ENCODE measurements around the gene FOXN3.
A peak's percentile ranks its signal among the peaks of the same experiment; 100 is the strongest.

FOXN3 gene

GRCh38 chr14:89330236-89331002, 86.6 kb downstream of the FOXN3 start:
- no peak for DNase-seq (ENCODE audit: low spot score)

GRCh38 chr14:89327771-89328212, 89.2 kb downstream of the FOXN3 start:
- no peak for DNase-seq (ENCODE audit: low spot score)

GRCh38 chr14:89325959-89326358, 91.1 kb downstream of the FOXN3 start:
- no peak for DNase-seq (ENCODE audit: low spot score)

GRCh38 chr14:89325299-89325883, 91.6 kb downstream of the FOXN3 start:
- DNase-seq (ENCODE audit: low spot score), result no peak

GRCh38 chr14:89324501-89325298, 92.3 kb downstream of the FOXN3 start:
- no peak for DNase-seq (ENCODE audit: low spot score)

- no peak for DNase-seq (ENCODE audit: low spot score)
Observed at GRCh38 chr14:89320381-89321000, 96.5 kb downstream of the FOXN3 start.

GRCh38 chr14:89319687-89320086, 97.3 kb downstream of the FOXN3 start:
- DNase-seq (ENCODE audit: low spot score), result no peak

- no peak for DNase-seq (ENCODE audit: low spot score)
Observed at GRCh38 chr14:89317051-89317691, 99.9 kb downstream of the FOXN3 start.

GRCh38 chr14:89315493-89316470, 101.3 kb downstream of the FOXN3 start:
- DNase-seq (ENCODE audit: low spot score), result no peak

- DNase-seq (ENCODE audit: low spot score), result no peak
Observed at GRCh38 chr14:89314274-89314673, 102.8 kb downstream of the FOXN3 start.

- peak; percentile 29 for DNase-seq (ENCODE audit: low spot score)
Observed at GRCh38 chr14:89312932-89313331, 104.1 kb downstream of the FOXN3 start.

- DNase-seq (ENCODE audit: low spot score), result no peak
Observed at GRCh38 chr14:89310211-89310610, 106.8 kb downstream of the FOXN3 start.

GRCh38 chr14:89309670-89310177, 107.3 kb downstream of the FOXN3 start:
- DNase-seq (ENCODE audit: low spot score), result no peak

GRCh38 chr14:89308232-89308959, 108.6 kb downstream of the FOXN3 start:
- no peak for DNase-seq (ENCODE audit: low spot score)

- DNase-seq (ENCODE audit: low spot score), result no peak
Observed at GRCh38 chr14:89307409-89307808, 109.6 kb downstream of the FOXN3 start.

- no peak for DNase-seq (ENCODE audit: low spot score)
Observed at GRCh38 chr14:89304972-89305703, 111.9 kb downstream of the FOXN3 start.

- DNase-seq (ENCODE audit: low spot score), result no peak
Observed at GRCh38 chr14:89304561-89304960, 112.5 kb downstream of the FOXN3 start.

GRCh38 chr14:89303456-89304435, 113.3 kb downstream of the FOXN3 start:
- DNase-seq (ENCODE audit: low spot score), result no peak

Data from HuH-7 (cell line).